Ascending aorta (tissue), 2 donors: ENCODE measurements around the gene PLEKHA1. TPM values are rescaled to one million over a fixed set of nuclear protein-coding genes. Genes with fewer than 3 reads are reported as not detected.

Experiments used
- DNase-seq, 2 donors: peaks; one replicate each; pipeline ENCODE4 v3.0.0-alpha.2; 2019; ENCODE audit warnings: low spot score in 2 of 2
- H3K27ac ChIP-seq, 2 donors: fragments of 200-600 bp; sonication (generic); one replicate each; pipeline ENCODE4 v1.5.1; 2016 to 2017; ENCODE audit warnings: mild to moderate bottlenecking in 1 of 2
- H3K27me3 ChIP-seq: fragments of 200-600 bp; sonication (generic); one replicate; pipeline ENCODE4 v1.5.1; 2017
- H3K36me3 ChIP-seq, 2 donors: fragments of 200-600 bp; sonication (generic); one replicate each; pipeline ENCODE4 v1.5.1; 2016
- H3K4me1 ChIP-seq, 2 donors: fragments of 200-600 bp; sonication (generic); one replicate each; pipeline ENCODE4 v1.5.1; 2016 to 2017; ENCODE audit warnings: mild to moderate bottlenecking in 1 of 2
- H3K4me3 ChIP-seq, 2 donors: fragments of 200-600 bp; sonication (generic); one replicate each; pipeline ENCODE4 v1.5.1; 2016 to 2017; ENCODE audit warnings: mild to moderate bottlenecking in 1 of 2
- H3K9me3 ChIP-seq, 2 donors: fragments of 200-600 bp; sonication (generic); one replicate each; pipeline ENCODE4 v1.5.1; 2016
- intact Hi-C: fragments of 100-400 bp; cut with DNase I; formaldehyde crosslinking; loops from one replicate; pipeline ENCODE4 v1.15.1; 2023
- total RNA-seq: library from RNA; depleted of rRNA; stranded (reverse); fragments of >200 nt; gene quantifications from one replicate; pipeline ENCODE4 v1.1.0, GENCODE V29; 2016
- TF ChIP-seq, protein P1 (sequence below), 3 experiments: fragments of 200-600 bp in 2 of 3; fragments of 450-650 bp in 1 of 3; sonication (generic) in 2 of 3; IDR thresholded peaks; one replicate each; pipeline ENCODE4 v1.5.1; 2016 to 2019; ENCODE audit warnings: antibody characterized with exemption in 3 of 3, mild to moderate bottlenecking in 1 of 3, moderate library complexity in 1 of 3

PLEKHA1 gene
- total RNA-seq, 1 donor from 2014 or later: 128 TPM

GRCh38 chr10:122380703-122381102 is 6.2 kb downstream of the PLEKHA1 start:
- Histone ChIP-seq H3K27ac (no peak overlapping the region), H3K27me3 (no peaks in the 10 kb centered on the region), H3K36me3 (no peaks in the 10 kb centered on the region), H3K4me1 (peaks cover 0 to 10% of the 10 kb centered on the region in 2 donors), H3K9me3 (no peaks in the 10 kb centered on the region), H3K4me3 (no peak overlapping the region)
- intact Hi-C loops: no loop called here
- DNase-seq: no peak
- TF ChIP-seq, protein P1, sequence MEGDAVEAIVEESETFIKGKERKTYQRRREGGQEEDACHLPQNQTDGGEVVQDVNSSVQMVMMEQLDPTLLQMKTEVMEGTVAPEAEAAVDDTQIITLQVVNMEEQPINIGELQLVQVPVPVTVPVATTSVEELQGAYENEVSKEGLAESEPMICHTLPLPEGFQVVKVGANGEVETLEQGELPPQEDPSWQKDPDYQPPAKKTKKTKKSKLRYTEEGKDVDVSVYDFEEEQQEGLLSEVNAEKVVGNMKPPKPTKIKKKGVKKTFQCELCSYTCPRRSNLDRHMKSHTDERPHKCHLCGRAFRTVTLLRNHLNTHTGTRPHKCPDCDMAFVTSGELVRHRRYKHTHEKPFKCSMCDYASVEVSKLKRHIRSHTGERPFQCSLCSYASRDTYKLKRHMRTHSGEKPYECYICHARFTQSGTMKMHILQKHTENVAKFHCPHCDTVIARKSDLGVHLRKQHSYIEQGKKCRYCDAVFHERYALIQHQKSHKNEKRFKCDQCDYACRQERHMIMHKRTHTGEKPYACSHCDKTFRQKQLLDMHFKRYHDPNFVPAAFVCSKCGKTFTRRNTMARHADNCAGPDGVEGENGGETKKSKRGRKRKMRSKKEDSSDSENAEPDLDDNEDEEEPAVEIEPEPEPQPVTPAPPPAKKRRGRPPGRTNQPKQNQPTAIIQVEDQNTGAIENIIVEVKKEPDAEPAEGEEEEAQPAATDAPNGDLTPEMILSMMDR (IDR thresholded peaks at IDR 0.05): no peak

GRCh38 chr10:122381680-122382079 is 7.2 kb downstream of the PLEKHA1 start:
- H3K27me3 ChIP-seq: no peaks in the 10 kb centered on the region
- TF ChIP-seq, protein P1 (IDR thresholded peaks at IDR 0.05): no peak
- peaks cover 0 to 1% of the 10 kb centered on the region in 2 donors for H3K4me1 ChIP-seq
- DNase-seq: no peak
- intact Hi-C loops: no loop called here
- H3K36me3 ChIP-seq: no peaks in the 10 kb centered on the region
- no peak overlapping the region for H3K27ac ChIP-seq
- H3K4me3 ChIP-seq: no peak overlapping the region
- no peaks in the 10 kb centered on the region for H3K9me3 ChIP-seq

DNA sequence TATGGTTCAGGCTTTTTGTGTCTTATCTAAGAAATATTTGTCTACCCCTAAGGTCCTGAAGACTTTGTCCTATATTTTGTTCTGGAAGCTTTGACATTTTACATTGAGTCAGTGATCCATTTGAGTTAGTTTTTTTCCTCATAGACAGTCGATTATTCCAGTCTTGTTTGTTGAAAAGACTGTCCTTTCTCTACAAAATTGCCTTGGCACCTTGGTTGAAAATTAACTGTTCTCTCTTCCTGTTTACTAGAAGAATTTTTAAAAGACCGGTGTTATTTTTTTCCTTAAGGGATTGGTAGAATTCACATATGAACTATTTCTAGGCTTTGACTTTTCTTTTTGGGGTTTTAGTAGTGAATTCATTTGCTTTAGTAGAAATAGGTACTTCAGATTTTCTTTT is 12.0 kb downstream of the PLEKHA1 start:
- H3K4me1 ChIP-seq: no peaks in the 10 kb centered on the region
- no peak overlapping the region for H3K27ac ChIP-seq
- intact Hi-C loops: no loop called here
- H3K9me3 ChIP-seq: no peaks in the 10 kb centered on the region
- no peaks in the 10 kb centered on the region for H3K36me3 ChIP-seq
- DNase-seq: no peak
- H3K27me3 ChIP-seq: no peaks in the 10 kb centered on the region
- H3K4me3 ChIP-seq: no peak overlapping the region
- TF ChIP-seq, protein P1 (IDR thresholded peaks at IDR 0.05): no peak

- no peak overlapping the region for H3K4me3 ChIP-seq
- no peak for DNase-seq
- no peaks in the 10 kb centered on the region for H3K9me3 ChIP-seq
- no peaks in the 10 kb centered on the region for H3K36me3 ChIP-seq
- peaks cover 0 to 7% of the 10 kb centered on the region in 2 donors for H3K4me1 ChIP-seq
- H3K27ac ChIP-seq: no peak overlapping the region
- intact Hi-C loops: no loop called here
- TF ChIP-seq, protein P1 (IDR thresholded peaks at IDR 0.05): no peak
- no peaks in the 10 kb centered on the region for H3K27me3 ChIP-seq
Observed at GRCh38 chr10:122387572-122387971, 13.1 kb downstream of the PLEKHA1 start.

- TF ChIP-seq, protein P1 (IDR thresholded peaks at IDR 0.05): no peak
- Histone ChIP-seq H3K4me3 (no peak overlapping the region), H3K27me3 (no peaks in the 10 kb centered on the region), H3K27ac (no peak overlapping the region), H3K4me1 (peaks cover 0 to 10% of the 10 kb centered on the region in 2 donors), H3K9me3 (no peaks in the 10 kb centered on the region), H3K36me3 (no peaks in the 10 kb centered on the region)
- no peak for DNase-seq
- intact Hi-C loops: no loop called here
Observed at GRCh38 chr10:122388287-122388997, 13.9 kb downstream of the PLEKHA1 start.
